Measurements from ENCODE around the gene C19orf67. TPM values are rescaled to one million over a fixed set of nuclear protein-coding genes. Genes with fewer than 3 reads are reported as not detected.

C19orf67 gene
- total and polyA plus RNA-seq, 2 of the 13 experiments (the other 11 are each of a cell fraction or from before 2014, with no cell fraction given) = 0.11 to 0.32 TPM

DNA sequence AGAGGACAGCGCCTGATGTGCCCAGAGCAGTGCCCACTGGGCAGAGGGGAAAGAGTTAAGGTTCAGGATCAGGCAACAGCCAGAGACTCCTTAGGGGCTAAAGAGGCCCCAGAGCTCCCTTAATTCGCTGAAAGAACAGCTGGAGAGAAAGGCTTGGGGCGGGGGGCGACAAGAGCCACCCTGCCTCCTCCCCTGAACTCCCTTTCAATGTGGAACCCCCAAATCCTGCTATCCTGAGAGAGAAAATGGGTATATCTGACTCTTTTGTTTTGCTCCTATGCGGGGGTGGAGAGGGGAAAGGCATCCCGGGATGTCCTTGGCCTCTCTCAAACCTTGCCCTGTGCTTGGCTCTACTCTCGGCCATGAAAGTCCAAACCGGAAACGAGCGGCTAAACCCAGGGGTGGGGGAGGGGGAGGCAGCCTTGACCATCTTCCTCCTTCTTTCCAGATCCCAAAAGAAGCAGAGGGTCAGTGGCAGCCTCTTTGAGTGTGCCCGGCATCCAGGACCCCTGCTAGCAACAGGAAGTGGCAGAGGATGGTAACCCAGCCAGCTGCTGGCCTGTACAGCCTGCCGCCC is 27.3 kb upstream of the C19orf67 start (continued):
- no peak for TF ChIP-seq REXO4 (CRISPR knock-in tag; IDR thresholded peaks at IDR 0.05; ENCODE audit: borderline replicate concordance)
- TF ChIP-seq KDM4B (CRISPR knock-in tag; IDR thresholded peaks at IDR 0.05) = no peak
- no peak for TF ChIP-seq PHF5A (CRISPR knock-in tag; IDR thresholded peaks at IDR 0.05; ENCODE audit: low read depth, unreplicated experiment)
- no peak for TF ChIP-seq THAP11 (CRISPR knock-in tag; IDR thresholded peaks at IDR 0.05)
- TF ChIP-seq NFE2 (CRISPR knock-in tag; IDR thresholded peaks at IDR 0.05) = no peak
- TF ChIP-seq FIP1L1 (IDR thresholded peaks at IDR 0.05; ENCODE audit: borderline replicate concordance, insufficient read depth, low read depth, low read length) = no peak
- no peak for TF ChIP-seq ZNF557 (CRISPR knock-in tag; IDR thresholded peaks at IDR 0.05)
- TF ChIP-seq ZNF614 (CRISPR knock-in tag; IDR thresholded peaks at IDR 0.05; ENCODE audit: borderline replicate concordance) = no peak
- TF ChIP-seq, protein P1, sequence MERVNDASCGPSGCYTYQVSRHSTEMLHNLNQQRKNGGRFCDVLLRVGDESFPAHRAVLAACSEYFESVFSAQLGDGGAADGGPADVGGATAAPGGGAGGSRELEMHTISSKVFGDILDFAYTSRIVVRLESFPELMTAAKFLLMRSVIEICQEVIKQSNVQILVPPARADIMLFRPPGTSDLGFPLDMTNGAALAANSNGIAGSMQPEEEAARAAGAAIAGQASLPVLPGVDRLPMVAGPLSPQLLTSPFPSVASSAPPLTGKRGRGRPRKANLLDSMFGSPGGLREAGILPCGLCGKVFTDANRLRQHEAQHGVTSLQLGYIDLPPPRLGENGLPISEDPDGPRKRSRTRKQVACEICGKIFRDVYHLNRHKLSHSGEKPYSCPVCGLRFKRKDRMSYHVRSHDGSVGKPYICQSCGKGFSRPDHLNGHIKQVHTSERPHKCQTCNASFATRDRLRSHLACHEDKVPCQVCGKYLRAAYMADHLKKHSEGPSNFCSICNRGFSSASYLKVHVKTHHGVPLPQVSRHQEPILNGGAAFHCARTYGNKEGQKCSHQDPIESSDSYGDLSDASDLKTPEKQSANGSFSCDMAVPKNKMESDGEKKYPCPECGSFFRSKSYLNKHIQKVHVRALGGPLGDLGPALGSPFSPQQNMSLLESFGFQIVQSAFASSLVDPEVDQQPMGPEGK (CRISPR knock-in tag; IDR thresholded peaks at IDR 0.05) = 0 out of 2 replicates have a peak, but pooled peaks have one; percentile 44
- TF ChIP-seq, protein P2, sequence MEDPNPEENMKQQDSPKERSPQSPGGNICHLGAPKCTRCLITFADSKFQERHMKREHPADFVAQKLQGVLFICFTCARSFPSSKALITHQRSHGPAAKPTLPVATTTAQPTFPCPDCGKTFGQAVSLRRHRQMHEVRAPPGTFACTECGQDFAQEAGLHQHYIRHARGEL (CRISPR knock-in tag; IDR thresholded peaks at IDR 0.05) = no peak
- no peak for TF ChIP-seq SP140L (CRISPR knock-in tag; IDR thresholded peaks at IDR 0.05; ENCODE audit: borderline replicate concordance)
- no peak for TF ChIP-seq ZFY (CRISPR knock-in tag; IDR thresholded peaks at IDR 0.05)
- no peak for TF ChIP-seq MBD4 (IDR thresholded peaks at IDR 0.05; ENCODE audit: borderline replicate concordance, low read length)
- TF ChIP-seq, protein P3, sequence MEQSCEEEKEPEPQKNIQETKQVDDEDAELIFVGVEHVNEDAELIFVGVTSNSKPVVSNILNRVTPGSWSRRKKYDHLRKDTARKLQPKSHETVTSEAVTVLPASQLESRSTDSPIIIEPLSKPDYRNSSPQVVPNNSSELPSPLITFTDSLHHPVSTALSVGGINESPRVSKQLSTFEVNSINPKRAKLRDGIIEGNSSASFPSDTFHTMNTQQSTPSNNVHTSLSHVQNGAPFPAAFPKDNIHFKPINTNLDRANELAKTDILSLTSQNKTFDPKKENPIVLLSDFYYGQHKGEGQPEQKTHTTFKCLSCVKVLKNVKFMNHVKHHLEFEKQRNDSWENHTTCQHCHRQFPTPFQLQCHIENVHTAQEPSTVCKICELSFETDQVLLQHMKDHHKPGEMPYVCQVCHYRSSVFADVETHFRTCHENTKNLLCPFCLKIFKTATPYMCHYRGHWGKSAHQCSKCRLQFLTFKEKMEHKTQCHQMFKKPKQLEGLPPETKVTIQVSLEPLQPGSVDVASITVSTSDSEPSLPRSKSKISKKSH (CRISPR knock-in tag; IDR thresholded peaks at IDR 0.05; ENCODE audit: borderline replicate concordance) = no peak
- TF ChIP-seq ZNF484 (CRISPR knock-in tag; IDR thresholded peaks at IDR 0.05; ENCODE audit: borderline replicate concordance, low read depth) = no peak
- TF ChIP-seq, protein P4, sequence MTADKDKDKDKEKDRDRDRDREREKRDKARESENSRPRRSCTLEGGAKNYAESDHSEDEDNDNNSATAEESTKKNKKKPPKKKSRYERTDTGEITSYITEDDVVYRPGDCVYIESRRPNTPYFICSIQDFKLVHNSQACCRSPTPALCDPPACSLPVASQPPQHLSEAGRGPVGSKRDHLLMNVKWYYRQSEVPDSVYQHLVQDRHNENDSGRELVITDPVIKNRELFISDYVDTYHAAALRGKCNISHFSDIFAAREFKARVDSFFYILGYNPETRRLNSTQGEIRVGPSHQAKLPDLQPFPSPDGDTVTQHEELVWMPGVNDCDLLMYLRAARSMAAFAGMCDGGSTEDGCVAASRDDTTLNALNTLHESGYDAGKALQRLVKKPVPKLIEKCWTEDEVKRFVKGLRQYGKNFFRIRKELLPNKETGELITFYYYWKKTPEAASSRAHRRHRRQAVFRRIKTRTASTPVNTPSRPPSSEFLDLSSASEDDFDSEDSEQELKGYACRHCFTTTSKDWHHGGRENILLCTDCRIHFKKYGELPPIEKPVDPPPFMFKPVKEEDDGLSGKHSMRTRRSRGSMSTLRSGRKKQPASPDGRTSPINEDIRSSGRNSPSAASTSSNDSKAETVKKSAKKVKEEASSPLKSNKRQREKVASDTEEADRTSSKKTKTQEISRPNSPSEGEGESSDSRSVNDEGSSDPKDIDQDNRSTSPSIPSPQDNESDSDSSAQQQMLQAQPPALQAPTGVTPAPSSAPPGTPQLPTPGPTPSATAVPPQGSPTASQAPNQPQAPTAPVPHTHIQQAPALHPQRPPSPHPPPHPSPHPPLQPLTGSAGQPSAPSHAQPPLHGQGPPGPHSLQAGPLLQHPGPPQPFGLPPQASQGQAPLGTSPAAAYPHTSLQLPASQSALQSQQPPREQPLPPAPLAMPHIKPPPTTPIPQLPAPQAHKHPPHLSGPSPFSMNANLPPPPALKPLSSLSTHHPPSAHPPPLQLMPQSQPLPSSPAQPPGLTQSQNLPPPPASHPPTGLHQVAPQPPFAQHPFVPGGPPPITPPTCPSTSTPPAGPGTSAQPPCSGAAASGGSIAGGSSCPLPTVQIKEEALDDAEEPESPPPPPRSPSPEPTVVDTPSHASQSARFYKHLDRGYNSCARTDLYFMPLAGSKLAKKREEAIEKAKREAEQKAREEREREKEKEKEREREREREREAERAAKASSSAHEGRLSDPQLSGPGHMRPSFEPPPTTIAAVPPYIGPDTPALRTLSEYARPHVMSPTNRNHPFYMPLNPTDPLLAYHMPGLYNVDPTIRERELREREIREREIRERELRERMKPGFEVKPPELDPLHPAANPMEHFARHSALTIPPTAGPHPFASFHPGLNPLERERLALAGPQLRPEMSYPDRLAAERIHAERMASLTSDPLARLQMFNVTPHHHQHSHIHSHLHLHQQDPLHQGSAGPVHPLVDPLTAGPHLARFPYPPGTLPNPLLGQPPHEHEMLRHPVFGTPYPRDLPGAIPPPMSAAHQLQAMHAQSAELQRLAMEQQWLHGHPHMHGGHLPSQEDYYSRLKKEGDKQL (CRISPR knock-in tag; IDR thresholded peaks at IDR 0.05; ENCODE audit: low read depth) = no peak
- TF ChIP-seq, protein P5, sequence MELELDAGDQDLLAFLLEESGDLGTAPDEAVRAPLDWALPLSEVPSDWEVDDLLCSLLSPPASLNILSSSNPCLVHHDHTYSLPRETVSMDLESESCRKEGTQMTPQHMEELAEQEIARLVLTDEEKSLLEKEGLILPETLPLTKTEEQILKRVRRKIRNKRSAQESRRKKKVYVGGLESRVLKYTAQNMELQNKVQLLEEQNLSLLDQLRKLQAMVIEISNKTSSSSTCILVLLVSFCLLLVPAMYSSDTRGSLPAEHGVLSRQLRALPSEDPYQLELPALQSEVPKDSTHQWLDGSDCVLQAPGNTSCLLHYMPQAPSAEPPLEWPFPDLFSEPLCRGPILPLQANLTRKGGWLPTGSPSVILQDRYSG (CRISPR knock-in tag; IDR thresholded peaks at IDR 0.05) = no peak
- TF ChIP-seq ZNF816 (CRISPR knock-in tag; IDR thresholded peaks at IDR 0.05; ENCODE audit: borderline replicate concordance) = no peak
- TF ChIP-seq SALL2 (CRISPR knock-in tag; IDR thresholded peaks at IDR 0.05) = no peak
- TF ChIP-seq ZNF234 (CRISPR knock-in tag; conservative IDR thresholded peaks at IDR 0.05) = no peak
